Superior temporal gyrus (tissue), 1 donor: Measurements from ENCODE around the gene MED27.

Experiments
- DNase-seq: peaks from one replicate; pipeline ENCODE4 v3.0.0-alpha.2; 2016; ENCODE audit errors: extremely low spot score

Gene MED27

DNA sequence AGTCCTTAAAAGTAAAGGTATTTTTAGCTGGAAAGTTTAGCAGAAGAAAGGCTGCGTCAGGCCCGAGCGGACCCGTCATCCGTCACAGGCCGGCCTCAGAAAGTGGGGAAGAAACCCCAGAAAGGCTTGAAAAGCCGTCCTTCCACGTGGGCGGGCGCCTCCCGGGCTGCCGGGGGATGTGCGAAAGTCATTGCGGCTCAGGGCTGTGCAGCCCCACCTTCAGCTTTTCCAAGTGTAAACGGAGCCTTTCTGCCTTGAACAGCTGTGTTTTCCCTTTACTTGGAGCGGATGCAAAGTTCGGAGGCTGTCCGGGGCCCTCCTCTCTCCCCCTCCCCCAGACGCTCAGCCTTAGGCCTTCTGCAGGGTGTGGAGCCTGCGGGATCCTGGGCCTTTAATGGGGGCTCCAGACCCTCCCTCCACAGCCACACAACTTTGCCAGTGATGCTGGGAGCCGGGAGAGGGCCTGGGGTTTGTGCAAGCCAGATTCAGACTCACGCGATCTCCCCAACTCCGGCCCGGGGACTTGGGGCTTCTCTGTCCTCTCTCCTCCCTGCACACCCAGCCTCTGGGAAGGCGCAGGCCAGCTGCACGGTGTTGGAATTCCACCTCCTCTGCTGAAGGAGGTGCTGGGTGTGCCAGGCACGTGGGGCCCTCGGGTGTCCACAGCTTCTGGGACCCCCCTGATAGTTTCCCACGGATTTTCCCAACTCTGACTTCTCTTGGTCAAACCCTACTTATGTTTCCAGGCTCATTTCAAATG lies 244.3 kb downstream of the MED27 start:
- DNase-seq = no peak

DNA sequence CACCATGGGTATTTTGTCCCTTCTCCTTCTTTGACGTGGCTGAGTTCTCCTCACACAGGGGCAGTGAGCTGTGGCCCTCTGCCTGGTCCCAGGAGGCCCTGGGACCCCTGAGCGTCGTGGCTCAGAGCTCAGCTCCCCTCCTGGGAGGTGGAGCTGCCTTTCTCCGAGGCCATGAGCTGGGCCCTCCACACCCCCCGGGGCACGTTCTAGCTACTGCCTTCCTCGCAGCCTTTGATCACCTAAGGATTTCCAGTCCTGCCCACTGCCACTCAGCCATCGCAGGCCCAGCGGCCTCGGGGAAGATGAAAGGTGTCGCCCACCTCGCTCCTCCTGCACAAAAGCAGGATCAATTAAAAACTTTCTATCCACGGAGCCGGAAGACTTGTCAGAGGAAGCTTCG lies 244.9 kb downstream of the MED27 start:
- DNase-seq = no peak

DNA sequence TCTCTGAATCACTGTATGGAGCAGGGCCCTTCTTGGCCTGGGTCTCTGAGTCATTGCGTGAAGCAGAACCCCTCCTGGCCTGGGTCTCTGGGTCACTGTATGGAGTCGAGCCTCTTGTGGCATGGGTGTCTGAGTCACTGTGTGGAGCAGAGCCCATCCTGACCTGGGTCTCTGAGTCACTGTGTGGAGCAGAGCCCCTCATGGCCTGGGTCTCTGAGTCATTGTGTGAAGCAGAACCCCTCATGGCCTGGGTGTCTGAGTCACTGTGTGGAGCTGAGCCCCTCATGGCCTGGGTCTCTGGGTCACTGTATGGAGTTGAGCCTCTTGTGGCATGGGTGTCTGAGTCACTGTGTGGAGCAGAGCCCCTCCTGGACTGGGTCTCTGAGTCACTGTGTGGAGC lies 245.8 kb downstream of the MED27 start:
- no peak for DNase-seq

DNA sequence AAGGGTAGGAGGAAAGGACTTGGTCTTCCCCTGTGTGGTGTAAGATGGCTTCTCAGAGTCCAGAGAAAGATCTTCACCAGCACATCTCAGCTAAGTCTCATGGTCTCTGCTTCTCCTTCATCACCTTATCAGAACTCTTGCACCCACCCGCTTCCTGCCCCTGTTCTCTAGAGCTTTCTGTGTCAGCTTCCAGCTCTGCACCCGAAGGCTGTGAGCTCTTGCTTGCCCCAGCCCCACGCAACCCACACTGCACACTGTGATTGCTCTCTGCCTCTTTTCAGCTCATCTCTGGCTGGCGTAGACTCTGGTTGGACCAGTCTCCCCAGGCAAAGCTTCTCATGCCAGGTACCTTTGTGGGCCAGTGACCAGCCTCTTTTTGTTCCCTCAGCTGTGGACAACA lies 246.6 kb downstream of the MED27 start:
- no peak for DNase-seq

DNA sequence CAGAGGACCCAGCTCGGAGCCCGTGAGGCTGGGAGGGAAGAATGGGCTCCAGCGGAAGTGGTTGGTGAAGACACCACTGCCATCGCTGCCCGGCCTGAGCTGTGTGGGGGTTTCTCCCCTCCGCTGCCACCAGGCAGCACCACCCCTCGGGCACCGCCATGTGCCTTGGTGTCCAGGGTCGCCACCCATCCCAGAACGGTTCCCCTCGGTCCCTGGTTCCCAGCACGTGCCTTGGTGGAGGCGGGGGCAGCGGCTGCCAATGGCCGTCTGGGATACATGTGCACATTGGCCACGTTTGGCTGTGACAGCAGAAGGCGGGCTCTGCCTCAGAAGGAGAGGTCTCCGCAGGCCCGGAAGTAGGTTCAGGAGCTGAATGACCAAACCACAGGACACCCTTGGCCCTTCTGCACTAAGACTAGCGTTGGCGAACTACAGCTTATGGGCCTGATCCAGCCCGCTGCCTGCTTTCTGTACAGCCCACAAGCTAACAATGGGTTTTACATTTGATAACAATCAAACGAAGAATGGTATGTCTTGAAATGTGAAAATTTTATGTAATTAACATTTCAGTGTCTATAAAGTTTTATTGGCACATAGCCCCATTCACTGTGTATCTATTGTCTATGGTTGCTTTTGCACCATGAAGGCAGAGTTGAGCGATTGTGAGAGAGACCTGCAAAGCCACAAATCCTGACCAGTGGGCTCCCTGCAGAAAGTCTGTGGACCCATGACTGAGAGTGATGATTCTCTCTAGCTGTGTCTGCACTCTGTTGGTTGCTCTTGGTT lies 248.1 kb downstream of the MED27 start:
- DNase-seq = no peak

GRCh38 chr9:131827821-131828369 lies 251.8 kb downstream of the MED27 start:
- no peak for DNase-seq

- DNase-seq = no peak
These were observed 252.6 kb downstream of the MED27 start for GRCh38 chr9:131826966-131827525.

DNA sequence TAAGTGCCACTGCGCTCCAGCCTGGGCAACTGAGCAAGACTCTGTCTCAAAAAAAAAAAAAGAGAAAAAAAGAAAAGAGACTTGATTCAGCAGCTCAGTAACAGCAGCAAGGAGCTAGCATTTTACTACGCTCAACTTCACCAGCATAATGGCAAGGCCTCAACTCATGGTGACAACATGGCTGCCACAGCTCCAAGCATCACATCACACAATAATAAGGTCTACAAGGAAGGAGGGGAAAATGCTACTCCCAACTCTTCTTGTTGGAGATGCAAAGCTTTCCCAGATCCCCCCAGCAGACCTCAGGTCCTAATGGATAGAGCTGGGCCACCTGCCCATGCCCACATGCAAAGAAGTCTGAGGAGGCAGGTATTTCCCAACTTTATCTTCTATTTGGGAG lies 253.6 kb downstream of the MED27 start:
- no peak for DNase-seq

- no peak for DNase-seq
These were observed 254.6 kb downstream of the MED27 start for GRCh38 chr9:131824953-131825495.

- DNase-seq = no peak
These were observed 255.5 kb downstream of the MED27 start for GRCh38 chr9:131824155-131824594.

GRCh38 chr9:131823701-131824146 lies 255.9 kb downstream of the MED27 start:
- DNase-seq = no peak

GRCh38 chr9:131818089-131818488 lies 261.6 kb downstream of the MED27 start:
- no peak for DNase-seq

- no peak for DNase-seq
These were observed 262.0 kb downstream of the MED27 start for GRCh38 chr9:131817627-131818026.

DNA sequence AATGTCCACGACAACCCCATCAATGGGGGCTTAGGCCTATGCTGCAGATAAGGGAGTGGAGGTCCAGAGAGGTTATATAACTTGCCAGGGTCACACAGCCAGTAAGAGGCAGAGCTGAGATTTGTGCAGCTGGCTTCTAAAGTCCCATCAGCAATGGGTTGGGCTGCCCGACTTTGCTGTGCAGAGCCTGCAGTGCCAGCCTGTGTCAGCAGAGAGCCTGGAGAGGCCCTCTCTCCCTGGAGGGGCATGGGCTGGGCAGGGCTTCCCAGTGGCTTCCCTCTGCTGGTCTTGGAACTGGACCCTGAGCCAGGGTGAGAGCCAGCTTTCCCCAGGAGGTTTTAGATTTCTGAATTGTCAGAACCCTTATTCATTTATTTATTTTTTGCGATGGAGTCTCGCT lies 262.6 kb downstream of the MED27 start:
- DNase-seq = no peak

GRCh38 chr9:131815970-131816873 lies 263.4 kb downstream of the MED27 start:
- peak; percentile 22 for DNase-seq

GRCh38 chr9:131814707-131815106 lies 265.0 kb downstream of the MED27 start:
- no peak for DNase-seq

DNA sequence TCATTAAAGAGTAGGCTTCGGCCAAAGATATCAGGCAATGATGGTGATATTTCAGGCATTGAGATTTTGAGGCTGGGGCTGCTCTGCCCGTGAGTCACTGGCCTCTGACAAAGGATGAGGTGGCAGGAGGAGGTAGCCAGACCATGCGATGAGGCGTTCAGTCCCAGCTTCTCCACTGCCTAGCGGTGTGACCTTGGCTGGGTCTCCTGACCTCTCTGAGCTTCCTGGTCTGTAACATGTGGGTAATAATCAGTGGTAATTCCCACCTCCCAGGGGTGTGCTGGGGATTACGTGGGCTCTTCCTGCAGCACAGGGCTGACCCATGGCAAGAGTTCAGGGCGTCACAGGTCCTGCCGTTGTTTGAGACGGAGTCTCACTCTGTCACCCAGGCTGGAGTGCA lies 266.6 kb downstream of the MED27 start:
- DNase-seq = no peak

DNA sequence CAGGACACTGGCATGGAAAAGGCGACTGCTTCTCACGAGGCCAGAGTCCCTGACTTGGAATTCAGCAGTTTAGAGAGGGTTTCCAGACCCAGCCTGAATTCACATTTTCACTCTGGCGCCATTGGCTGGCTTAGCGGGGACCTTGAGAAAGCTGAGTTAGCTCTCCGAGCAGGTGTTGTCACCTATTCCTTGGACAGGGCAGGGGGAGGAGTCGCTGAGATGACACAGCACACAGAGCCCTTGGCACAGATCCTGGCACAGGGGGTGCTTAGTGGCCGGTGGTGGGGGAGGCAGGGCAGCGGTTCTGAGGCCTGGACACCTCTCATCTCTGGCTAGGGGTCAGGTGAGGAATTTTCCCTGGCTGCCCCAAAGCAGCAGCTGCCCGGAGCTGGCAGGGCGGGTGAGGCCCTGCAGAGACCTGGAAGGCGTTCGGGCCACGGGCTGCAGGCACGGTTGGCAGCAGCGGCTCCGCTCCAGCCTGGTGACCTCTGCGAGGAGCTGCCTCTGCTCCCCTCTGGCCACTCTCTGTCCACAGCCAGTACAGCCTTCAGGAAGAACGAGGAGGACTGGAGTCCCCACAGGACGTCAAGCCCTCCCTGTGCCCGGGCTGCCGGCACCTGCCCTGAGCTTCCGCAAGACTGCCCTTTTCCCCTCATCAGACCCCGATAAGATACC lies 267.4 kb downstream of the MED27 start:
- DNase-seq = no peak

- no peak for DNase-seq
These were observed 268.3 kb downstream of the MED27 start for GRCh38 chr9:131811405-131811804.

GRCh38 chr9:131810351-131811170 lies 269.1 kb downstream of the MED27 start:
- DNase-seq = no peak
